ENCODE measurements around the gene TBX6.
"Not testable (repeated sequence)": the region's sequence is repeated elsewhere in the genome, so short reads cannot be mapped to it uniquely, and the experiment has no call there.

The TBX6 gene

GRCh38 chr16:30120340-30121105, 28.8 kb upstream of the TBX6 start:
- DNase-seq (ENCODE audit: low spot score): no peak
- TF ChIP-seq, protein P1, sequence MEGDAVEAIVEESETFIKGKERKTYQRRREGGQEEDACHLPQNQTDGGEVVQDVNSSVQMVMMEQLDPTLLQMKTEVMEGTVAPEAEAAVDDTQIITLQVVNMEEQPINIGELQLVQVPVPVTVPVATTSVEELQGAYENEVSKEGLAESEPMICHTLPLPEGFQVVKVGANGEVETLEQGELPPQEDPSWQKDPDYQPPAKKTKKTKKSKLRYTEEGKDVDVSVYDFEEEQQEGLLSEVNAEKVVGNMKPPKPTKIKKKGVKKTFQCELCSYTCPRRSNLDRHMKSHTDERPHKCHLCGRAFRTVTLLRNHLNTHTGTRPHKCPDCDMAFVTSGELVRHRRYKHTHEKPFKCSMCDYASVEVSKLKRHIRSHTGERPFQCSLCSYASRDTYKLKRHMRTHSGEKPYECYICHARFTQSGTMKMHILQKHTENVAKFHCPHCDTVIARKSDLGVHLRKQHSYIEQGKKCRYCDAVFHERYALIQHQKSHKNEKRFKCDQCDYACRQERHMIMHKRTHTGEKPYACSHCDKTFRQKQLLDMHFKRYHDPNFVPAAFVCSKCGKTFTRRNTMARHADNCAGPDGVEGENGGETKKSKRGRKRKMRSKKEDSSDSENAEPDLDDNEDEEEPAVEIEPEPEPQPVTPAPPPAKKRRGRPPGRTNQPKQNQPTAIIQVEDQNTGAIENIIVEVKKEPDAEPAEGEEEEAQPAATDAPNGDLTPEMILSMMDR (IDR thresholded peaks at IDR 0.05; ENCODE audit: borderline replicate concordance, control extremely low read depth, extremely low read depth, insufficient read depth, missing control alignments): no peak
- in situ Hi-C loops (cut with MboI; ENCODE audit: low sequenced_read_pairs, unreplicated experiment): loop anchor here (25.0 kb wide), 2 partner anchors 292 to 492 kb away; partner anchors contain the start of genes ZNF689 and ZNF771

GRCh38 chr16:30119428-30119827, 27.7 kb upstream of the TBX6 start:
- in situ Hi-C loops (cut with MboI; ENCODE audit: low sequenced_read_pairs, unreplicated experiment): loop anchor here (25.0 kb wide), 2 partner anchors 293 to 493 kb away; partner anchors contain the start of genes ZNF689 and ZNF771
- TF ChIP-seq, protein P1 (IDR thresholded peaks at IDR 0.05; ENCODE audit: borderline replicate concordance, control extremely low read depth, extremely low read depth, insufficient read depth, missing control alignments): no peak
- DNase-seq (ENCODE audit: low spot score): no peak

DNA sequence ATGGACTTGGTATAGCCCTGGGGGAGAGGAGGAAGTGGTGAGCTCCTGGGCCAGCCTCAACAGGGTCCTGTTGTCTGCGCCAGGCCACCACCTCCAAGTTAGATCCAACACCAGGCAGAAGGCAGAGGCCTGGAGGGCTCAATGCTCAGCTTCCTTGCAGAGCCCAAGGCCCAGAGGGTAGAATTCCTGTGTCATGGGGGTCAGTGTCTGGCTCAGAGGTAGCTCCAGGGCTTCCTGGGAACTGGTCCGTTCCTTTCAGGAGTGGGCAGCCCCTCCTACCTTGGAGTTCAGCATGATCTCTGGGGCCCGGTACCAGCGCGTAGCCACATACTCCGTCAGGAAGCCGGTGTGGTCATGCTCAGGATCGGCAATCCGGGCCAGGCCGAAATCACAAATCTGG, 26.0 kb upstream of the TBX6 start:
- TF ChIP-seq, protein P1 (IDR thresholded peaks at IDR 0.05; ENCODE audit: borderline replicate concordance, control extremely low read depth, extremely low read depth, insufficient read depth, missing control alignments): no peak
- no peak for DNase-seq (ENCODE audit: low spot score)
- in situ Hi-C loops (cut with MboI; ENCODE audit: low sequenced_read_pairs, unreplicated experiment): loop anchor here (25.0 kb wide), 2 partner anchors 295 to 495 kb away; partner anchors contain the start of genes ZNF689 and ZNF771

DNA sequence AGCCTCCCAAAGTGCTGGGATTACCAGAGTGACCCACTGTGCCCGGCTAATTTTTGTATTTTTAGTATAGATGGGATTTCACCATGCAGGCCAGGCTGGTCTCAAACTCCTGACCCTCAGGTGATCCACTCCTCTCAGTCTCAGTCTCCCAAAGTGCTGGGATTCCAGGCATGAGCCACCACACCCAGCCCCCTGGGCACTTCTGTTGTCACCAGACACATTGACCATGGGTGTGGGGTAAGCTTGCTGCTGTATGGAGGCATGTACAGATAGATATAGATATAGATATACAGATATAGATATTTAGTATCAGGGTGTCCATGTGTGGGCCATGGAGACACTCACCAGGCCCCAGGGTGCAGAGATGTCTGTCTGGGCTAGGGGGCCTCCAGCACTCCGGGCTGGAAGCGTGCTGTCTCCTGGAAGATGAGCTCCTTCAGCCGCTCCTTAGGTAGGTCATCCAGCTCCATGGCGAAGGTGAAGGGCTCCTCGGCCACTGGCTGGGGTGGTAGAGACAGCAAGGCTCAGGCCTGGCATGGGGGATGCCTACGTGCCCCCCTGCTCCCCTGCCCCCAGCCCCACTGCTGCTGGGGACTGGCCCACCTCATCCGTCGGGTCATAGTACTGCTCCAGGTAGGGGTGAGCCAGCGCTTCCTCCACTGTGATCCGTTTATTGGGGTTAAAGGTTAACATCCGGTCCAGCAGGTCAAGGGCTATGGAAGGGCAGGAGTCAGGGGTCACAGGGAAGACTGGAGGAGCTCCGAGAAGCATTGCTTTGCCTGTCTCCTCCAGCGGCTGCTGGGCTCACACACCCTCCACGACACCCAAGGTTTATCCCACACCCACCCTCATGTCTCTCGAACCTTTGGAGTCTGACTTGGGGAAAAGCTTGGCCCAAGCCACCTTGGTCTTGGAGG, 24.8 kb upstream of the TBX6 start:
- TF ChIP-seq, protein P1 (IDR thresholded peaks at IDR 0.05; ENCODE audit: borderline replicate concordance, control extremely low read depth, extremely low read depth, insufficient read depth, missing control alignments): no peak
- DNase-seq (ENCODE audit: low spot score): no peak
- in situ Hi-C loops (cut with MboI; ENCODE audit: low sequenced_read_pairs, unreplicated experiment): loop anchor here (25.0 kb wide), 2 partner anchors 296 to 496 kb away; partner anchors contain the start of genes ZNF689 and ZNF771

DNA sequence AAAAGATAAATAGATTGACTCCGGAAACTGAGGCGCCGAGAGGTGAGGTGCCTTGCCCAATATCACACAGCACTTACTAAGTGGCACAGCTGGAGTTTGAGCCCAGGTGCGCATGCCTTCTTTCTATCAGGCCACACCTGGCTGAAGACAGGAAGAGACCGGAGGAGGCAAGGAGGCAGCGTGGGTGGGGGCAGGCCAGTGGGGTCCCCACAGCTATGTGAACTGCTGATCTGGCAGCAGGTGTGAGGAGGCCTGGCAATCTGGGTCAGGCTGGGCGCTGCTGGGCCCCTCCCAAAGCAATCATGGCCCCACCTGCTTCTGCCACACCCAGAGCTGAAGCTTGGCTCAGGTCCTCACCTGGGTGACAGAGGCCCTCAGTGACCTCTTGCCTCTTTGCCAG, 23.5 kb upstream of the TBX6 start:
- TF ChIP-seq, protein P1 (IDR thresholded peaks at IDR 0.05; ENCODE audit: borderline replicate concordance, control extremely low read depth, extremely low read depth, insufficient read depth, missing control alignments): no peak
- in situ Hi-C loops (cut with MboI; ENCODE audit: low sequenced_read_pairs, unreplicated experiment): loop anchor here (25.0 kb wide), 2 partner anchors 297 to 497 kb away; partner anchors contain the start of genes ZNF689 and ZNF771
- DNase-seq (ENCODE audit: low spot score): no peak

DNA sequence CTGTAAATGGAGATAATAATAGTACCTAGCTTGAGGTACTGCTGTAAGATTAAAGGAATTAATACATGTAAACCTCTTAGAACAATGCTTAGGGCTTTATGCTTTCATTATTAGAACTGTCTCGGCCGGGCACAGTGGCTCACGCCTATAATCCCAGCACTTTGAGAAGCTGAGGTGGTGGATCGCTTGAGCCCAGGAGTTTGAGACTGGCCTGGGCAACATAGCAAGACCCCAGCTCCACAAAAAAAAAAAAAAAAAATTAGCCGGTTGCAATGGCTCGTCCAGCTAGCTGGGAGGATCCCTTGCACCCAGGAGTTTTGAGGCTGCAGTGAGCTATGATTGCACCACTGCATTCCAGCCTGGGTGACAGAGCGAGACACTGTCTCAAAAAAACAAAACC, 23.1 kb upstream of the TBX6 start:
- not testable (repeated sequence) for DNase-seq (ENCODE audit: low spot score)
- in situ Hi-C loops (cut with MboI; ENCODE audit: low sequenced_read_pairs, unreplicated experiment): loop anchor here (25.0 kb wide), 2 partner anchors 297 to 497 kb away; partner anchors contain the start of genes ZNF689 and ZNF771
